A549 treated with dexamethasone at 1 μM for 4 hours (cell line): ENCODE measurements around the gene ERGIC3. TPM values are rescaled to one million over a fixed set of nuclear protein-coding genes. Genes with fewer than 3 reads are reported as not detected.

Source experiments
- total RNA-seq: library from RNA; stranded (reverse); fragments of 200-300 nt; extraction: Qiagen RNA extraction; gene quantifications from 5 replicates; pipeline ENCODE4 v1.2.3, GENCODE V29; 2022

ERGIC3 gene
- total RNA-seq, result 228 to 236 TPM (median 231 TPM) in 5 replicates

GRCh38 chr20:35541783-35542662, at the start of gene ERGIC3:
Gene ERGIC3, plus strand, starts transcription at chr20:35542078. Its CDS starts 20 bp downstream, at chr20:35542098.

GRCh38 chr20:35529552-35529951, 12.3 kb upstream of the ERGIC3 start, which contains the start of gene C20orf173:
Gene C20orf173, minus strand, starts transcription at chr20:35529652. Its CDS starts 279 bp downstream, at chr20:35529373.

Other genes with a start within 250 kb of the ERGIC3 start
- 0.07 to 0.13 TPM (median 0.11 TPM) in 5 replicates for gene FAM83C, start 249.7 kb upstream of the ERGIC3 start, total RNA-seq
- gene UQCC1, start 130.1 kb upstream of the ERGIC3 start, total RNA-seq, result 28.1 to 31.5 TPM (median 30.2 TPM) in 5 replicates
- not detected in 5 replicates for gene GDF5, start 103.8 kb upstream of the ERGIC3 start, total RNA-seq
- gene CEP250, start 86.5 kb upstream of the ERGIC3 start, total RNA-seq, result 14.4 to 32.7 TPM (median 27.2 TPM) in 5 replicates
- gene C20orf173, start 12.4 kb upstream of the ERGIC3 start, total RNA-seq, result not detected in 5 replicates
- 3.3 to 4.9 TPM (median 4.4 TPM) in 5 replicates for gene SPAG4, start 73.8 kb downstream of the ERGIC3 start, total RNA-seq
- gene CPNE1, start 122.8 kb downstream of the ERGIC3 start, total RNA-seq, result 159 to 217 TPM (median 213 TPM) in 5 replicates
- 65.9 to 125 TPM (median 113 TPM) in 5 replicates for gene RBM12, start 122.8 kb downstream of the ERGIC3 start, total RNA-seq
- 28.7 to 39.6 TPM (median 37.3 TPM) in 5 replicates for gene NFS1, start 157.3 kb downstream of the ERGIC3 start, total RNA-seq
- gene ROMO1, start 157.3 kb downstream of the ERGIC3 start, total RNA-seq, result 277 to 370 TPM (median 304 TPM) in 5 replicates
- gene RBM39, start 200.2 kb downstream of the ERGIC3 start, total RNA-seq, result 188 to 216 TPM (median 200 TPM) in 5 replicates
- 33.6 to 40.3 TPM (median 38.0 TPM) in 5 replicates for gene PHF20, start 229.9 kb downstream of the ERGIC3 start, total RNA-seq